PFSK-1 (cell line): ENCODE measurements around the gene EXOC4.

ENCODE experiments used
- FOXP2 ChIP-seq: optimal IDR thresholded peaks from 2 replicates; pipeline ENCODE3; 2011; ENCODE audit warnings: borderline replicate concordance, control low read depth, inconsistent platforms; ENCODE audit not compliant: insufficient read depth; ENCODE audit errors: extremely low read length, extremely low read depth
- POLR2AphosphoS5 ChIP-seq: IDR thresholded peaks from 2 replicates; pipeline ENCODE4 v1.6.1; 2012; ENCODE audit warnings: low read depth, mild to moderate bottlenecking, control low read depth, low read length, moderate library complexity
- SIN3A ChIP-seq: IDR thresholded peaks from 2 replicates; pipeline ENCODE4 v1.6.1; 2012; ENCODE audit warnings: mild to moderate bottlenecking, low read length, moderate library complexity, borderline replicate concordance; ENCODE audit not compliant: insufficient read depth
- TAF1 ChIP-seq: IDR thresholded peaks from 2 replicates; pipeline ENCODE4 v1.6.1; 2012; ENCODE audit warnings: low read length, control low read depth, borderline replicate concordance; ENCODE audit not compliant: insufficient read depth
- TF ChIP-seq, protein P1 (sequence below), 2 experiments: IDR thresholded peaks; 2 replicates each; pipeline versions ENCODE4 v1.6.1 to v1.8.0; 2011 to 2012; ENCODE audit warnings: low read depth in 2 of 2, low read length in 2 of 2, control low read depth in 1 of 2, inconsistent platforms in 1 of 2, mild to moderate bottlenecking in 1 of 2, moderate library complexity in 1 of 2; ENCODE audit not compliant: insufficient read depth in 1 of 2

EXOC4 gene

DNA sequence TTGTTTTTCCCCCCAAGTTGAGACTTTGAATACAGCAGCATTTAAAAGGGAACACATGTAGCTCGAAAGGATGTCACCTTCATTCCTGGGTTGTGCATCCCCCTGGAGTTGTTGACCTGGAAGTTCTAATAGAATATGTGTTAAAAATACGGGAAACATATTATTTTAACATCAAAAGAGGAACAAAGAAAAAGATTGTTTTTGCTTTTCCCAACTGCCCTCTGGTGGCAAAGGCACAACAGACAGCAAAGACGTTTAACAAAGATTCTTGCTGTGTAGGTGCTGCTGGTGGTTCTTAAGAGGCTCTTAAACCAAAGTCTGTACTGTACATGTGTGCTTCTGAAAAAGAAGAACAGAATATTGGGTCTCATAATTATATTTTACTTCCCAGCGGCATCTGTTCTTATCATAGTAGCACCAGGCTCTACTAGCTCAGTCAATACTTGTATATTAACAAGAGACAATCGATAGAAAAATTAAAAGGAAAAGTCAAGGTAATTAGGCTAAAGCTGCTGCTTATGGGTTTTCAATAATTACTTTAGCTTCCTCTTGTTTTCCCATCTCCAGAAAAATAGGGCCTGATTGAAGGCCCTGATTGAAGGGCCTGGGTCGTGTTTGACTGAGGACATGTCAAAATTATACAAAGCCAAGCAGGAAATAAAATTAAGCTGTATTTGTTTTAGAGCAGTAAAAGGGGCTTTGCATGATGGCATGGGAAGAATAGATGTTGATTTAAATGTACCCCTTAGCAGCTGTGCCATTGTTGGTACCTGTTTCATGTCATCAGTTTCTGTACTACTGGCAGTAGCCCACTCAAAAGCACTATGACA is 490.0 kb downstream of the EXOC4 start:
- TF ChIP-seq POLR2AphosphoS5: no peak
- TF ChIP-seq FOXP2: no peak
- no peak for TF ChIP-seq SIN3A
- TF ChIP-seq, protein P1, sequence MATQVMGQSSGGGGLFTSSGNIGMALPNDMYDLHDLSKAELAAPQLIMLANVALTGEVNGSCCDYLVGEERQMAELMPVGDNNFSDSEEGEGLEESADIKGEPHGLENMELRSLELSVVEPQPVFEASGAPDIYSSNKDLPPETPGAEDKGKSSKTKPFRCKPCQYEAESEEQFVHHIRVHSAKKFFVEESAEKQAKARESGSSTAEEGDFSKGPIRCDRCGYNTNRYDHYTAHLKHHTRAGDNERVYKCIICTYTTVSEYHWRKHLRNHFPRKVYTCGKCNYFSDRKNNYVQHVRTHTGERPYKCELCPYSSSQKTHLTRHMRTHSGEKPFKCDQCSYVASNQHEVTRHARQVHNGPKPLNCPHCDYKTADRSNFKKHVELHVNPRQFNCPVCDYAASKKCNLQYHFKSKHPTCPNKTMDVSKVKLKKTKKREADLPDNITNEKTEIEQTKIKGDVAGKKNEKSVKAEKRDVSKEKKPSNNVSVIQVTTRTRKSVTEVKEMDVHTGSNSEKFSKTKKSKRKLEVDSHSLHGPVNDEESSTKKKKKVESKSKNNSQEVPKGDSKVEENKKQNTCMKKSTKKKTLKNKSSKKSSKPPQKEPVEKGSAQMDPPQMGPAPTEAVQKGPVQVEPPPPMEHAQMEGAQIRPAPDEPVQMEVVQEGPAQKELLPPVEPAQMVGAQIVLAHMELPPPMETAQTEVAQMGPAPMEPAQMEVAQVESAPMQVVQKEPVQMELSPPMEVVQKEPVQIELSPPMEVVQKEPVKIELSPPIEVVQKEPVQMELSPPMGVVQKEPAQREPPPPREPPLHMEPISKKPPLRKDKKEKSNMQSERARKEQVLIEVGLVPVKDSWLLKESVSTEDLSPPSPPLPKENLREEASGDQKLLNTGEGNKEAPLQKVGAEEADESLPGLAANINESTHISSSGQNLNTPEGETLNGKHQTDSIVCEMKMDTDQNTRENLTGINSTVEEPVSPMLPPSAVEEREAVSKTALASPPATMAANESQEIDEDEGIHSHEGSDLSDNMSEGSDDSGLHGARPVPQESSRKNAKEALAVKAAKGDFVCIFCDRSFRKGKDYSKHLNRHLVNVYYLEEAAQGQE (IDR thresholded peaks at IDR 0.05; ENCODE audit: insufficient read depth in 1 of 2, low read depth in 2 of 2, low read length in 2 of 2): no peak

DNA sequence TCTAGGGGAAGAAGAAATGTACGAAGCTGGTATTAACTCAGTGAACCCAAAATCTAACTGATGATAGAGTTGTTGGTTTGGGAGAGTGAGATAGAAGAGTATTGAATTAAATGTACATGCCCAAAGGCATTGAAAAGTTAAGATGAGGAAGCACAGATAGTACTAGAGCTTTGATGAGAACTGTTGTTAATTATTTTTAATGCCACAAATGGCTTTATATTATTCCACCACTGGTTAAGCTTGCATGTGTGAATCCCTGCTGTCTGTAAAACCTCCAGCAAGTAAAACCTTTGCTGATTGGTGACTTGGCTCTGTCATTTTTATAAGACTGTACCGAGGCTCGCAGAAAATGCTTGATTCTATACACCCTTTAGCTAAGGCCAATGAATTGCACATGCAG is 491.6 kb downstream of the EXOC4 start:
- no peak for TF ChIP-seq TAF1
- TF ChIP-seq, protein P1 (IDR thresholded peaks at IDR 0.05; ENCODE audit: insufficient read depth in 1 of 2, low read depth in 2 of 2, low read length in 2 of 2): no peak
- TF ChIP-seq POLR2AphosphoS5: no peak
- TF ChIP-seq SIN3A: no peak
- no peak for TF ChIP-seq FOXP2

DNA sequence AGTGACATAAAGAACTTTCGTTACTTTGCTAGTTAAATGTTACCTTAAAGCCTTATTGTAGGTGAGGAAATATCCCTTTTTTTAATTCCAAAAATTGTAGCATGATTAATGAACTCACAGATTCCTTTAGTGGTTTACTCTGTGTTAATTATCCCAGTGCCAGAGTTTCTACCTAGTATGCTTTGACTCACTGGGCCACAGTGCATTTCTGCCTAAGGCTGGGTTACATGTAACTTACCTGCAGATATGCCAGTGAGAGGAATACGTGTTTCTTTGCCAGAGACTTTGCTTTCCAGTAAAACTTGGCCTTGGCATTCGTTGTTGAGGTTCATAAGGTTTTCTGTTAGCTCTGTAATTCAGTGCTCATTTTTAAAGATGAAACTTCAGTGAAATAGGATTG is 493.4 kb downstream of the EXOC4 start:
- TF ChIP-seq FOXP2 (no peak), TAF1 (no peak), POLR2AphosphoS5 (no peak), SIN3A (no peak)
- TF ChIP-seq, protein P1 (IDR thresholded peaks at IDR 0.05; ENCODE audit: insufficient read depth in 1 of 2, low read depth in 2 of 2, low read length in 2 of 2): no peak

DNA sequence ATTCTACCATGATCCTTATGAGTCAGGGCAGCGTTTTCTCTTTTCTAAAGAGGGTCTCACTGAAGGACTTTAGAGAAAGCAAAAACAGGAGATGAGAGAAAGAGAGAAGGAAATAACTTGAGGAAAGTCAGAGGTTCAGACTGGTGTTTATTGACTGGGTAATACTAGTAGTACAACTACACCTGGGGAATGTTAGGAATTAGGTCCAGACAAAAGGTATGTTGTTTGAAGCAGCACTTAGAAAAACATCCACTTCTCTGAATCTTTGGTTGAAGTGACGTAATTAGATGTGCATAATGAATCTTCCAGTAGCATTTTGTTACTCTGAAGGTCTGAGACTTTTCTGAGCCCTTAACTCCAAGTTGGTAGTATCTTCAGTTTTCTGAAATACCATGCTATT is 494.0 kb downstream of the EXOC4 start:
- TF ChIP-seq POLR2AphosphoS5 (no peak), TAF1 (no peak), SIN3A (no peak), FOXP2 (no peak)
- TF ChIP-seq, protein P1 (IDR thresholded peaks at IDR 0.05; ENCODE audit: insufficient read depth in 1 of 2, low read depth in 2 of 2, low read length in 2 of 2): no peak
